Upper lobe of left lung (tissue), 4 donors: ENCODE data around the gene DDN.

ENCODE experiments used
- EP300 ChIP-seq, 4 donors: sonication (generic); formaldehyde crosslinking; IDR thresholded peaks; one replicate each; pipeline ENCODE4 v1.5.1; 2017; ENCODE audit warnings: antibody characterized with exemption in 4 of 4, control low read depth in 2 of 4
- POLR2A ChIP-seq, 4 donors: fragments of 450-650 bp; IDR thresholded peaks; one replicate each; pipeline ENCODE4 v1.5.1; 2016 to 2017; ENCODE audit warnings: antibody characterized with exemption in 4 of 4, mild to moderate bottlenecking in 2 of 4
- POLR2AphosphoS5 ChIP-seq, 2 donors: sonication (generic); formaldehyde crosslinking; IDR thresholded peaks; one replicate each; pipeline ENCODE4 v1.5.1; 2017; ENCODE audit warnings: antibody characterized with exemption in 2 of 2
- TF ChIP-seq, protein P1 (sequence below), 6 experiments: fragments of 450-650 bp in 4 of 6; fragments of 200-600 bp in 2 of 6; sonication (generic) in 2 of 6; IDR thresholded peaks; one replicate each; pipeline ENCODE4 v1.5.1; 2016 to 2019; ENCODE audit warnings: antibody characterized with exemption in 6 of 6

DNA sequence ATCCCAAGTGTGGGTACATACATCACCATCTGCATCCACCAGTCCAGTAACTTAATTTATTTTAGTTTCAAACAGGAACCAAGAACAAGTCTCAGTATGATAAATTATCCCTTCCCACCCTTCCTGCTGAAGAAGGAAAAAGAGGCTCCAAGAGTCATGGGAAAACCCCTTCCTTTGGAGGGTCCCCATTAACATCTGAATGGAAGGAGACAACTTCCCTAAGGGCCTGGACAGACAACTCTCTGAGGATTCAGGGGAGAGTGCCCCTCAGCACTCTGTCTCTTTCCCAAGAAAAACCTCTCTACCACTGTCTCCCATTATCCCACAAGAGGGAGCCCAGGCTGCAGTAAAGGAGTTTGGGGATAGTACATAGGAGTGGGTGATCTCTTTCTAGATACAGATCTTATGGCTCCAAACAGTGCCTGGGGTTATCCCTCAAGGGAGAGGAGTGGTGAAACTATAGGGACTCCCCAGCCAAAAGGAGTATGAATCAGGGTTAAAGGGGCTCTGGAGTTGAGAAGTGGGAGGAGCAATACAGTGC, 33.8 kb downstream of the DDN start:
- TF ChIP-seq, protein P1, sequence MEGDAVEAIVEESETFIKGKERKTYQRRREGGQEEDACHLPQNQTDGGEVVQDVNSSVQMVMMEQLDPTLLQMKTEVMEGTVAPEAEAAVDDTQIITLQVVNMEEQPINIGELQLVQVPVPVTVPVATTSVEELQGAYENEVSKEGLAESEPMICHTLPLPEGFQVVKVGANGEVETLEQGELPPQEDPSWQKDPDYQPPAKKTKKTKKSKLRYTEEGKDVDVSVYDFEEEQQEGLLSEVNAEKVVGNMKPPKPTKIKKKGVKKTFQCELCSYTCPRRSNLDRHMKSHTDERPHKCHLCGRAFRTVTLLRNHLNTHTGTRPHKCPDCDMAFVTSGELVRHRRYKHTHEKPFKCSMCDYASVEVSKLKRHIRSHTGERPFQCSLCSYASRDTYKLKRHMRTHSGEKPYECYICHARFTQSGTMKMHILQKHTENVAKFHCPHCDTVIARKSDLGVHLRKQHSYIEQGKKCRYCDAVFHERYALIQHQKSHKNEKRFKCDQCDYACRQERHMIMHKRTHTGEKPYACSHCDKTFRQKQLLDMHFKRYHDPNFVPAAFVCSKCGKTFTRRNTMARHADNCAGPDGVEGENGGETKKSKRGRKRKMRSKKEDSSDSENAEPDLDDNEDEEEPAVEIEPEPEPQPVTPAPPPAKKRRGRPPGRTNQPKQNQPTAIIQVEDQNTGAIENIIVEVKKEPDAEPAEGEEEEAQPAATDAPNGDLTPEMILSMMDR (IDR thresholded peaks at IDR 0.05): no peak
- TF ChIP-seq POLR2A (IDR thresholded peaks at IDR 0.05) (no peak), EP300 (IDR thresholded peaks at IDR 0.05) (no peak), POLR2AphosphoS5 (IDR thresholded peaks at IDR 0.05) (no peak)
